NCI-H146 treated with DMSO at 0.1 percent for 48 hours (cell line): ENCODE data around the gene EHHADH.
"Not testable (repeated sequence)": the region's sequence is repeated elsewhere in the genome, so short reads cannot be mapped to it uniquely, and the experiment has no call there.

Experiments
- DNase-seq: peaks from one replicate; lab custom pipeline; 2025; ENCODE audit not compliant: unreplicated experiment; lab: John Stamatoyannopoulos, UW

EHHADH gene

GRCh38 chr3:185253133-185253532 lies 716 bp downstream of the EHHADH start:
- not testable (repeated sequence) for DNase-seq

DNA sequence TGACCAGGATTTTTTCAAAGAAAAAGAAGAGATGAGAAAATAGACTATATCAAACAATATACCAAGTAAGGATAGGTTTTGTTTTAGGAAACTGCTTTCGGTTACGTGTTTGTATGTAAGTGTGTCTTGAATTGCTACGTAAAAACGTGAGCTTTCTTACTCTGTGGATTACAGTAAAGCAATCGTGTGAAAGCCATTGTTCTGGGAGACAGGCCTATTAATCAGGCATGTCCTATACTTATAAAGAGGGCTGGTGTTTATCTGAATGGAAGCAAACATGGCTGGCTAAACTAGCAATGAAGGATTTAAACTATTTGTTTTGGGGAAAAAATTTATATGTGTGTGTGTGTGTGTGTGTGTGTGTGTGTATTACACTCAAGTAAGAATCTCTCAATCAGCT lies 2.6 kb downstream of the EHHADH start:
- DNase-seq: no peak

GRCh38 chr3:185250653-185251052 lies 3.2 kb downstream of the EHHADH start:
- DNase-seq: no peak

GRCh38 chr3:185250247-185250646 lies 3.6 kb downstream of the EHHADH start:
- no peak for DNase-seq

- no peak for DNase-seq
These were observed 11.2 kb downstream of the EHHADH start for GRCh38 chr3:185242642-185243041.

- DNase-seq: no peak
These were observed 16.9 kb downstream of the EHHADH start for GRCh38 chr3:185236969-185237368.

- DNase-seq: no peak
These were observed 20.5 kb downstream of the EHHADH start for GRCh38 chr3:185233328-185233727.

DNA sequence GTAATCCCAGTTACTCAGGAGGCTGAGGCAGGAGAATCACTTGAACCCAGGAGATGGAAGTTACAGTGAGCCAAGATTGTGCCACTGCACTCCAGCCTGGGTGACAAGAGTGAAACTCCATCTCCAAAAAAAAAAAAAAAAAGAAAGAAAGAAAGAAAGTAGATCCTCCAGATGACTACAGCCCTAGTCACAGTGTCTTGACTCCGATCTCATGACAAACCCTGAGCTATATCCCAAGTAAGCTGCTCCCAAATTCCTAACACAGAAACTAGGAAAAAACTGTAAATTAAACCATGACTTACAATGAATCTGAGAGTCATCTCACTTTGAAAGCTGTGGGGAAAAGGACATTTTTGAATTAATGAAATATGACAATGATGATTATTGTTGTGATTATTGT lies 27.3 kb downstream of the EHHADH start:
- DNase-seq: not testable (repeated sequence)

- DNase-seq: no peak
These were observed 28.3 kb downstream of the EHHADH start for GRCh38 chr3:185225523-185225922.

- no peak for DNase-seq
These were observed 28.8 kb downstream of the EHHADH start for GRCh38 chr3:185225080-185225479.

DNA sequence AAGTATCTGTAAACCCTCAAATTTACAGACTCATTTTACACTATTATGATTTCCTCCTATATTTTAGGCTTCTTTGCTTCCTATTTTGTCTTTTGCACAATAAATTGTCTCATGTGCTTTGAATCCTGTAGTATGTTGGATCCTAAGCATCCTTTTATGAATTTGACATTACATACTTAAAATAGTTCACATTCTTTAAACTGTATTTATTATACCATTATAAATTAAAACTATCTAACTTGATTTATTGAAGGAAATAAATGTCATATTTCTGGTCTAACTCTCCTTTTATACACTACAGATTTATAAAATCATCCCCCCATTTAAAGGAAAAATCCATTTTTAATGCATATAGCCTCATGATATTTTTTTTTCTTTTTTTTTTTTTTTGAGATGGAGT lies 32.6 kb downstream of the EHHADH start:
- DNase-seq: no peak

- no peak for DNase-seq
These were observed 37.3 kb downstream of the EHHADH start for GRCh38 chr3:185216607-185216958.

- no peak for DNase-seq
These were observed 37.8 kb downstream of the EHHADH start for GRCh38 chr3:185215873-185216606.

DNA sequence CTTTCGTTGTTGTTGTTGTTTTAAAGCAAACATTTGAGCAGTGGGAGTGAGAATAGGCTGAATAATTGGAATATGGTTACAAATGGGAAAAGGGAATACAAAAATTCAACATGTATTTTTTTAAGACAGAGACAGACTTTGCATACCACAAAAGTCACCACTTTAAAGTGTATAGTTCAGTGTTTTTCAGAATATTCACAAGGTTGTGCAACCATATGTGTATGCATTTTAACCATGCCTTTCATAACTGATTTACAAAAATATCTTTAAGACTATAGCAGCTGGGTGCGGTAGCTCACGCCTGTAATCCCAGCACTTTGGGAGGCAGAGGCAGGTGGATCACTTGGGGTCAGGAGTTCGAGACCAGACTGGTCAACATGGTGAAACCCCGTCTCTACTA lies 41.3 kb downstream of the EHHADH start:
- no peak for DNase-seq

- DNase-seq: no peak
These were observed 41.8 kb downstream of the EHHADH start for GRCh38 chr3:185212086-185212485.

- DNase-seq: no peak
These were observed 43.2 kb downstream of the EHHADH start for GRCh38 chr3:185210621-185211142.

GRCh38 chr3:185208823-185209222 lies 45.0 kb downstream of the EHHADH start:
- no peak for DNase-seq

DNA sequence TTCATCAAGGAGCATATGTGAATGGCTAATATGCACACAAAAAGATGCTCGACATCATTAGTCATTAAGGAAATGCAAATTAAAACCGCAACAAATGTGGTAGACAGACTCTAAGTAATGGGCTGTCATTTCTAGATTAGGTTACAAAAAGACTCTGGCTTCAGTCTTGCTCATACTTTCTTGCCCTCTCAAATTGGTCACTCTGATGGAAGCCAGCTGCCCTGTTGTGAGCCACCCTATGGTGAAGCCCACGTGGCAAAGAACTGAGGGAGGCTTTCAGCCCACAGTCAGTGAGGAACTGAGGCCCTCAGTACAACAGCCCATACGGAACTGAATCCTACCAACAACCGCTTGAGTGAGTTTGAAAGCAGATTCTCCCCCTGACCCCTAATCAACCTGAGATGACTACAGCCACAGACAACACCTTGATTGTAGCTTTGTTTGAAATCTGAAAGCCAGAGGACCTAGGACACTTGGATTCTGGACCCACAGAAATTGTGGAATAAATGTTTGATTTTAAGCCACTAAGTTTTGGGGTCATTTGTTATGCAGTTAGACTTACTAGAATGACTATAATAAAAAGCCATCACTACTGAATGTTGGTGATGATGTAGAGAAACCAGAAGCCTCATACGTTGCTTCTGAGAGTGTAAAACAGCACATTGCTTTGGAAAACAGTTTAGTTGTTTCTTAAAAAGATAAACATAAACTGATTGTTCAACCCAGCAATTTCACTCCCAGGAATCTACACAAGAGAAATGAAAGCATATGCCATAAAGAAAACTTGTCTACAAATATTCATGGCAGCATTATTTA lies 45.7 kb downstream of the EHHADH start:
- no peak for DNase-seq

GRCh38 chr3:185207481-185207880 lies 46.4 kb downstream of the EHHADH start:
- no peak for DNase-seq

GRCh38 chr3:185205865-185206264 lies 48.0 kb downstream of the EHHADH start:
- no peak for DNase-seq

DNA sequence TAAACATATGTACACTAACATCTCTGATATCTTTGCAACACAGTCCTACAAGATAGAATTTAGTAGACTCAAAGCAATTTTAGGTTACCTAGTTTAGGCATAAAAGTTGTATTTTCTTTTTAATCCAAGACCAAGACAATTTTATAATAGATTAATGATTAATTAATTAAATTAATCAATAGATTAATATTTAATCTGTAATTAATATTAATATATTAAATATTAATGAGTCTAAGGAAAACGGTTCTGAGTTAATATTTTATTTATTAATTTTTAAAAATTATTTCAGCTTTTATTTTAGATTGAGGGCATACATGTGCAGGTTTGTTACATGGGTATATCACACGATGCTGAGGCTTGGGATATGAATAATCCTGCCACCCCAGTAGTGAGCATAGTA lies 49.0 kb downstream of the EHHADH start:
- DNase-seq: no peak

GRCh38 chr3:185200639-185201038 lies 53.2 kb downstream of the EHHADH start:
- no peak for DNase-seq
